Prostate gland (tissue), 2 donors: ENCODE results near the gene UCP2.

Experiments
- CTCF ChIP-seq, 4 experiments: fragments of 200-600 bp in 2 of 4; fragments of 450-650 bp in 2 of 4; sonication (generic) in 2 of 4; IDR thresholded peaks; 1 replicate in 3 of 4; 2 replicates in 1 of 4; pipeline ENCODE4 v1.5.1; 2016 to 2019; ENCODE audit warnings: antibody characterized with exemption in 4 of 4, mild to moderate bottlenecking in 2 of 4, moderate library complexity in 2 of 4
- POLR2A ChIP-seq: fragments of 450-650 bp; IDR thresholded peaks from one replicate; pipeline ENCODE4 v1.6.1; 2016; ENCODE audit warnings: antibody characterized with exemption, mild to moderate bottlenecking

DNA sequence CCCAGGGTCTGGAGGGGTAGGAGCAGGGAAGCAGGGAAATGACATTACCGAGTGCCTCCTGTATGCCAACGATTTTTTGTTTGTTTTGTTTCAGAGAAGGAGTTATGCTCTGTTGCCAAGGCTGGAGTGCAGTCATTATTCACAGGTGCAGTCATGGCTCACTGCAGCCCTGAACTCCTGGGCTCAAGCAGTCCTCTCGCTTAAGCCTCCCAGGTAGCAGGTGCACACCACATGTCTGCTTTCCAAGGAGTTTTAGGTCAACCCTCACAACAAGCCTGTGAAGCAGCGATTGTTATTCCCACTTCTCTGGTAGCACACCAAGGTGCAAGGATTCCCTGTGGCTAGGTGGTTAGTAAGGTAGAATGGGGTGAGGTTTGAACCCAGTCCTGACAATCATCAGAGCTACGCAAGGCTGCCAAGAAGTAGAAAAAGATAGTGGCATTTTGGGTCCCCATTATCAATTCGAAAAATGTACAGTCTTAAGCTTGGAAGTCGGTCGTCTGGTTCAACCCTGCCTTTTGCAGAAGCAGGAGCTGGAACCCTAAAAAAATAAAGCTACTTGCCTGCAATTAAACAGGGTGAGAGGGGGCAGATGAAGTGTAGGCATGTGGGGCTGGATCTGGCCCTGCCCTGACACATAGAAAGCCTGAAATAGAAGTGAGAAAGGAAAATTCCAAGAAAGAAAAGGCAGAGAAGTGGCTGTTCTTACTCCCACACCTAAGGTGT, 17.1 kb upstream of the UCP2 start:
- TF ChIP-seq CTCF (IDR thresholded peaks at IDR 0.05) (no peak), POLR2A (no peak)
